ENCODE data around the gene ATP11A.

Gene ATP11A

GRCh38 chr13:112761701-112762689 is 72.2 kb downstream of the ATP11A start:
- no peak overlapping the region for H3K4me3 ChIP-seq (ENCODE audit: low read length)
- TF ChIP-seq CTCF (conservative IDR thresholded peaks at IDR 0.05; ENCODE audit: low read length) = no peak
- peak; percentile 56 for DNase-seq (ENCODE audit: low read depth)

GRCh38 chr13:112762690-112763080 is 72.8 kb downstream of the ATP11A start:
- no peak overlapping the region for H3K4me3 ChIP-seq (ENCODE audit: low read length)
- TF ChIP-seq CTCF (conservative IDR thresholded peaks at IDR 0.05; ENCODE audit: low read length) = no peak
- no peak for DNase-seq (ENCODE audit: low read depth)

DNA sequence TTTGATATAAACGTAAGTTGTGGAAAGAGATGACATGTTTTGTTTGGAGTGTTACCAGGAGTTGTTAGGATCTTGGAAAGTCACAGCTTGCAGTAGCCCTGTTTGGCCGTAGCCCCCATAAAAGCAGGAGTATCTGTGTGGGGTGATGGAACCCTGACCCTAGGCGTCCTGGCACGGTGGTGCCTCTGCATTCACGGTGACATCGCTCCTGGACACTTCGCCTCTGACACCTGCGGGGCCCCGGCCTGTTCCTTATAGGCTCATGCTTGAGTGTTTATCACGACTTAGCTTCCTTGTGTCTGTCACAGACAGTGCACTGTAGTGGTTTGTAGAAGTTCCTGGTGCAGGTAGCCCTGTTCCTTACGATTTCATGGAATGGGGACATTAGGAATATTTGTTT is 74.2 kb downstream of the ATP11A start:
- TF ChIP-seq CTCF (conservative IDR thresholded peaks at IDR 0.05; ENCODE audit: low read length) = no peak
- H3K4me3 ChIP-seq (ENCODE audit: low read length) = no peak overlapping the region
- no peak for DNase-seq (ENCODE audit: low read depth)

DNA sequence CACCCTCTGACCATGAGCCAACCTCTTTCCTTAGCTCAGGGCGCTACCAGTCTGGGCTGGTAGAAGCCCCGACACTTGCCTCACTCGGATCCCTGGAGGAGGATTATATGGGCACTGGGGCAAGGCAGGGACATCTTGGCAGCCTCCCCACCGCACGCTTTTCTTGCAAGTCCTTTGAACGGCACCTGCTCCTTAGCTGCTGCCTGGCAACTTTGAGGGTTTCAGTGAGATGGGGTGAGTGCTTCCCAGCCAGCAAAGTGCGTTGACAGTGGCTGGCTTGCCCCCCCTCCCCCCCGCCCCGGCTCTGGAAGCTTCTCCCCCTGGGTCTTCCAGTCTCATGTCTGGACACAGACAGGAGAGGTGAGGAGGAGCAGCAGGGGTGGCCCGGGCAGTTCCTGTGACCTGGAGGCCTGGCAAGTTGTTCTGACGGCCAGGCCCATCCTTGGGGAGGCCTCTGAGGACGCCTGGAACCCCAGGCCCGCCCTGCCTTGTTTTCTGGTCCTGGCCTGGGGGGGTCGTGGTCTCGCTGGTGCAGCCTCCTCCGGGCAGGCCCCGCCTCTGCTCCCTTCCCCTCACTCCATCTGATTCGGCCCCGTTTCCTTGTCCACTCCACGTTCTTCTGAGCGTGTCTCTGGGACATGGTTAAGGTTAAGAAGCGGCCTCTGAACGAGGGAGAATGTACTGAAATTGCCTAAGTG is 75.2 kb downstream of the ATP11A start:
- TF ChIP-seq CTCF (conservative IDR thresholded peaks at IDR 0.05; ENCODE audit: low read length) = no peak
- H3K4me3 ChIP-seq (ENCODE audit: low read length) = no peak overlapping the region
- DNase-seq (ENCODE audit: low read depth) = no peak

- DNase-seq (ENCODE audit: low read depth) = no peak
- no peak for TF ChIP-seq CTCF (conservative IDR thresholded peaks at IDR 0.05; ENCODE audit: low read length)
- no peak overlapping the region for H3K4me3 ChIP-seq (ENCODE audit: low read length)
Observed at GRCh38 chr13:112765731-112766130, 75.9 kb downstream of the ATP11A start.

DNA sequence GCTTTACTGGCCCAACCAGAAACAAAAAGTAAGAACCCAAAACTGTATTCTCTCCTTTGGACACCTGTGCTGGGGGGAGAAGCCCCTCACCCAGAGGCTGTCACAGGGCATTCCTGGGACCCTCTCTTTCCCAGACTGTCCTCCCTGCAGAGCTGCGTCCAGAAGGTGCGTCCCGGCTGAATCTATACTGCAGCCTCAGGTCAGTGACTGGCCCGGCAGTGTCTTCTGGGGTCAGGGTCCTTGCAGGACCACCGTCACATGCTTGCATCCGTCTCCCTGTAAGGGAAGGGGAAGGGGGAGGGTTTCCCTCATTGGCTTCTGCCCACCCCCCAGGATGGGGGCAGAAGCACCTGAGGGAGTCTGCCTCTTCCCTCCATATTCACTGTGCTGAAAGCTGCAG is 76.5 kb downstream of the ATP11A start:
- no peak overlapping the region for H3K4me3 ChIP-seq (ENCODE audit: low read length)

More for the DNA sequence above, 76.5 kb downstream of the ATP11A start:
- DNase-seq (ENCODE audit: low read depth) = no peak
- TF ChIP-seq CTCF (conservative IDR thresholded peaks at IDR 0.05; ENCODE audit: low read length) = no peak
